HEK293 (cell line): ENCODE results near the gene AJUBA.

Experiments
- BCL11B ChIP-seq: fragments of 450-650 bp; formaldehyde crosslinking; IDR thresholded peaks from 2 replicates; pipeline ENCODE4 v1.5.1; 2016; ENCODE audit warnings: low read depth, missing biosample characterization, missing genetic modification characterization
- EGR2 ChIP-seq: fragments of 450-650 bp; formaldehyde crosslinking; IDR thresholded peaks from 2 replicates; pipeline ENCODE4 v1.5.1; 2016; ENCODE audit warnings: low read depth, missing biosample characterization, missing genetic modification characterization
- GFI1B ChIP-seq: fragments of 450-650 bp; formaldehyde crosslinking; IDR thresholded peaks from 2 replicates; pipeline ENCODE4 v1.5.1; 2016; ENCODE audit warnings: missing biosample characterization, missing genetic modification characterization
- GLIS1 ChIP-seq: fragments of 450-650 bp; formaldehyde crosslinking; IDR thresholded peaks from 2 replicates; pipeline ENCODE4 v1.5.1; 2016; ENCODE audit warnings: missing biosample characterization, missing genetic modification characterization
- KLF16 ChIP-seq: fragments of 450-650 bp; formaldehyde crosslinking; IDR thresholded peaks from 2 replicates; pipeline ENCODE4 v1.5.1; 2017; ENCODE audit warnings: missing biosample characterization, missing genetic modification characterization
- MEIS1 ChIP-seq: sonication (generic); formaldehyde crosslinking; IDR thresholded peaks from 2 replicates; pipeline ENCODE4 v1.8.1; 2022; ENCODE audit warnings: missing genetic modification reagents, mild to moderate bottlenecking, borderline replicate concordance
- MZF1 ChIP-seq: fragments of 450-650 bp; formaldehyde crosslinking; IDR thresholded peaks from 2 replicates; pipeline ENCODE4 v1.5.1; 2017; ENCODE audit warnings: missing biosample characterization, missing genetic modification characterization, borderline replicate concordance
- PRDM1 ChIP-seq: fragments of 450-650 bp; formaldehyde crosslinking; IDR thresholded peaks from 2 replicates; pipeline ENCODE4; 2016; ENCODE audit warnings: missing biosample characterization, missing genetic modification characterization
- SALL2 ChIP-seq: fragments of 450-650 bp; formaldehyde crosslinking; IDR thresholded peaks from 2 replicates; pipeline ENCODE4 v1.5.0; 2017; ENCODE audit warnings: missing biosample characterization, mild to moderate bottlenecking, missing genetic modification characterization, borderline replicate concordance
- SCRT2 ChIP-seq: fragments of 450-650 bp; formaldehyde crosslinking; IDR thresholded peaks from 2 replicates; pipeline ENCODE4 v1.5.1; 2016; ENCODE audit warnings: missing biosample characterization, missing genetic modification characterization
- TSHZ1 ChIP-seq: fragments of 450-650 bp; formaldehyde crosslinking; IDR thresholded peaks from 2 replicates; pipeline ENCODE4 v1.5.1; 2016; ENCODE audit warnings: missing biosample characterization, missing genetic modification characterization, borderline replicate concordance
- ZBTB17 ChIP-seq: fragments of 450-650 bp; formaldehyde crosslinking; IDR thresholded peaks from 2 replicates; pipeline ENCODE4 v1.5.1; 2016; ENCODE audit warnings: missing biosample characterization, missing genetic modification characterization
- ZFHX2 ChIP-seq: fragments of 450-650 bp; formaldehyde crosslinking; conservative IDR thresholded peaks from 2 replicates; pipeline ENCODE4 v1.5.1; 2016; ENCODE audit warnings: missing biosample characterization, missing genetic modification characterization
- ZNF148 ChIP-seq: fragments of 450-650 bp; formaldehyde crosslinking; IDR thresholded peaks from 2 replicates; pipeline ENCODE4 v1.5.0; 2017; ENCODE audit warnings: missing biosample characterization, missing genetic modification characterization, borderline replicate concordance
- ZNF202 ChIP-seq: fragments of 450-650 bp; formaldehyde crosslinking; IDR thresholded peaks from 2 replicates; pipeline ENCODE4 v1.5.1; 2016; ENCODE audit warnings: missing biosample characterization, missing genetic modification characterization, borderline replicate concordance
- ZNF223 ChIP-seq: fragments of 450-650 bp; formaldehyde crosslinking; IDR thresholded peaks from 2 replicates; pipeline ENCODE4 v1.5.1; 2016; ENCODE audit warnings: missing biosample characterization, missing genetic modification characterization
- ZNF248 ChIP-seq: fragments of 450-650 bp; formaldehyde crosslinking; IDR thresholded peaks from 2 replicates; pipeline ENCODE4 v1.5.1; 2017; ENCODE audit warnings: missing biosample characterization, missing genetic modification characterization
- ZNF324 ChIP-seq: fragments of 450-650 bp; formaldehyde crosslinking; IDR thresholded peaks from 2 replicates; pipeline ENCODE4 v1.5.1; 2016; ENCODE audit warnings: missing biosample characterization, missing genetic modification characterization
- ZNF596 ChIP-seq: fragments of 450-650 bp; IDR thresholded peaks from 2 replicates; pipeline ENCODE4 v1.5.0; 2018; ENCODE audit warnings: missing biosample characterization, mild to moderate bottlenecking, missing genetic modification characterization, moderate library complexity
- ZNF600 ChIP-seq: fragments of 450-650 bp; formaldehyde crosslinking; IDR thresholded peaks from 2 replicates; pipeline ENCODE4 v1.5.1; 2016; ENCODE audit warnings: missing biosample characterization, missing genetic modification characterization
- ZNF629 ChIP-seq: fragments of 450-650 bp; formaldehyde crosslinking; IDR thresholded peaks from 2 replicates; pipeline ENCODE4 v1.5.1; 2017; ENCODE audit warnings: missing biosample characterization, missing genetic modification characterization
- ZNF645 ChIP-seq: fragments of 450-650 bp; formaldehyde crosslinking; IDR thresholded peaks from 2 replicates; pipeline ENCODE4; 2016; ENCODE audit warnings: missing biosample characterization, missing genetic modification characterization
- TF ChIP-seq, protein P1 (sequence below): fragments of 450-650 bp; formaldehyde crosslinking; IDR thresholded peaks from 2 replicates; pipeline ENCODE4 v1.5.1; 2017; ENCODE audit warnings: missing biosample characterization, missing genetic modification characterization
- TF ChIP-seq, protein P2 (sequence below): fragments of 450-650 bp; formaldehyde crosslinking; IDR thresholded peaks from 2 replicates; pipeline ENCODE4 v1.5.1; 2016; ENCODE audit warnings: missing biosample characterization, missing genetic modification characterization

The AJUBA gene

DNA sequence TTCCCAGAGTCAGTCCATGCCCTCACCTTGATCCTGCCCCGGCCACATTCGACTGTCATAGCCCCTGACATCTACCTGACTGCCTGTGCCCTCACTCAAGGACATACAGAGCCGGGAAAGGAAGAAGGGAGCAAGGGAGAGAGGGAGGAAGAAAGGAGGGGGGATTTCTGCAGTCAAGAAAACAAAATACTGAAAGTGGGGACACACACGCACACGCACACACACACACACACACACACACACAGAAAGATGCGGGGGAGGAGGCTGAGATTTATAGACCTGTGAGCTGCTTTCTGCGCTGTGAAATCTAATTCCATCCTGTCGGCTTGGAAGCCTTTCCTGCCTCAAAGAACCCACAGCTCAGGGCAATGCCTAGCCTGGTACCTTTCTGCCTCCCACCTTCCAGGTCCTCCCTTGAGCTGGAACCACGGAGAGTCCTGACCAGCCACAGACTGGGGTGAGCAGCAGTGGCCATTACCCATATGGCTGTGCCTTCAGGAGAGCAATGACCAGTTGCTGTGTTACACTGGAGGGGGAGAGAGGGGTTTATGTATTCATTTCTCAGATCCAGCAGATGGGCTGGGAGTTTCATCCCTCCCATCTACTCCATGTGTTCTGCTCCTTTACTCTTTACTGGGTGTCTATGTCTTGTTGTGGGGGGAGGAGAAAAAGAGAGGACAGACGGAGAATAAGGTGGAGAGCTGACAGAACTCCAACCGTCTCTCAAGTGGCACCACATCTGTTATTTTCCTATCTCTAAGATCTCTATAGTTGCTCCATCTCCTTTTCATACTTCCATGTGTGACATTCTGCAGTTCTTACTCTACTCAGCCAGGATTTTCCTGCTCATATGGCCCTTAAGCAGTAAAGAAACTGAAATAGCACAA, 14.7 kb upstream of the AJUBA start (continued):
- TF ChIP-seq ZNF324 (tag by site-specific recombination) (peak; percentile 55), SALL2 (tag by site-specific recombination) (0 out of 2 replicates have a peak, but pooled peaks have one; percentile 51), GFI1B (tag by site-specific recombination) (peak; percentile 94), TSHZ1 (tag by site-specific recombination) (peak; percentile 84; the same call in 1 of the 2 replicates), ZBTB17 (tag by site-specific recombination) (peak; percentile 47), PRDM1 (0 out of 2 replicates have a peak, but pooled peaks have one; percentile 35), ZNF645 (tag by site-specific recombination) (no peak), BCL11B (0 out of 2 replicates have a peak, but pooled peaks have one; percentile 80), ZNF148 (tag by site-specific recombination) (0 out of 2 replicates have a peak, but pooled peaks have one; percentile 21), GLIS1 (tag by site-specific recombination) (peak; percentile 62), ZNF596 (tag by site-specific recombination) (no peak), ZNF202 (tag by site-specific recombination) (no peak), MEIS1 (CRISPR knock-in tag) (no peak), KLF16 (tag by site-specific recombination) (peak; percentile 74), ZNF223 (tag by site-specific recombination) (no peak), ZNF600 (peak; percentile 83), EGR2 (tag by site-specific recombination) (peak; percentile 94), SCRT2 (peak; percentile 70), MZF1 (tag by site-specific recombination) (0 out of 2 replicates have a peak, but pooled peaks have one; percentile 41), ZNF248 (tag by site-specific recombination) (0 out of 2 replicates have a peak, but pooled peaks have one; percentile 46), ZNF629 (0 out of 2 replicates have a peak, but pooled peaks have one; percentile 28), ZFHX2 (tag by site-specific recombination) (peak; percentile 99)
- TF ChIP-seq, protein P1, sequence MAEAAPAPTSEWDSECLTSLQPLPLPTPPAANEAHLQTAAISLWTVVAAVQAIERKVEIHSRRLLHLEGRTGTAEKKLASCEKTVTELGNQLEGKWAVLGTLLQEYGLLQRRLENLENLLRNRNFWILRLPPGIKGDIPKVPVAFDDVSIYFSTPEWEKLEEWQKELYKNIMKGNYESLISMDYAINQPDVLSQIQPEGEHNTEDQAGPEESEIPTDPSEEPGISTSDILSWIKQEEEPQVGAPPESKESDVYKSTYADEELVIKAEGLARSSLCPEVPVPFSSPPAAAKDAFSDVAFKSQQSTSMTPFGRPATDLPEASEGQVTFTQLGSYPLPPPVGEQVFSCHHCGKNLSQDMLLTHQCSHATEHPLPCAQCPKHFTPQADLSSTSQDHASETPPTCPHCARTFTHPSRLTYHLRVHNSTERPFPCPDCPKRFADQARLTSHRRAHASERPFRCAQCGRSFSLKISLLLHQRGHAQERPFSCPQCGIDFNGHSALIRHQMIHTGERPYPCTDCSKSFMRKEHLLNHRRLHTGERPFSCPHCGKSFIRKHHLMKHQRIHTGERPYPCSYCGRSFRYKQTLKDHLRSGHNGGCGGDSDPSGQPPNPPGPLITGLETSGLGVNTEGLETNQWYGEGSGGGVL (tag by site-specific recombination) = peak; percentile 91
- TF ChIP-seq, protein P2, sequence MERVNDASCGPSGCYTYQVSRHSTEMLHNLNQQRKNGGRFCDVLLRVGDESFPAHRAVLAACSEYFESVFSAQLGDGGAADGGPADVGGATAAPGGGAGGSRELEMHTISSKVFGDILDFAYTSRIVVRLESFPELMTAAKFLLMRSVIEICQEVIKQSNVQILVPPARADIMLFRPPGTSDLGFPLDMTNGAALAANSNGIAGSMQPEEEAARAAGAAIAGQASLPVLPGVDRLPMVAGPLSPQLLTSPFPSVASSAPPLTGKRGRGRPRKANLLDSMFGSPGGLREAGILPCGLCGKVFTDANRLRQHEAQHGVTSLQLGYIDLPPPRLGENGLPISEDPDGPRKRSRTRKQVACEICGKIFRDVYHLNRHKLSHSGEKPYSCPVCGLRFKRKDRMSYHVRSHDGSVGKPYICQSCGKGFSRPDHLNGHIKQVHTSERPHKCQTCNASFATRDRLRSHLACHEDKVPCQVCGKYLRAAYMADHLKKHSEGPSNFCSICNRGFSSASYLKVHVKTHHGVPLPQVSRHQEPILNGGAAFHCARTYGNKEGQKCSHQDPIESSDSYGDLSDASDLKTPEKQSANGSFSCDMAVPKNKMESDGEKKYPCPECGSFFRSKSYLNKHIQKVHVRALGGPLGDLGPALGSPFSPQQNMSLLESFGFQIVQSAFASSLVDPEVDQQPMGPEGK (tag by site-specific recombination) = peak; percentile 61
